H9 (cell line): ENCODE data around the gene RIMKLA. TPM values are rescaled to one million over a fixed set of nuclear protein-coding genes. Genes with fewer than 3 reads are reported as not detected.

Source experiments
- DNase-seq: peaks from one replicate; pipeline ENCODE4 v3.0.0-alpha.2; 2017
- H2AFZ ChIP-seq: one replicate; pipeline ENCODE4 v1.6.1; 2013; ENCODE audit warnings: mild to moderate bottlenecking, low read length, control low read depth, moderate library complexity
- H2AK5ac ChIP-seq: 2 replicates; pipeline ENCODE4 v1.6.1; 2013; ENCODE audit warnings: low read length, control low read depth, mixed read lengths; ENCODE audit not compliant: insufficient read length
- H2BK120ac ChIP-seq: one replicate; pipeline ENCODE4 v1.6.1; 2013; ENCODE audit warnings: low read depth, mild to moderate bottlenecking, low read length, control low read depth, inconsistent platforms; ENCODE audit not compliant: poor library complexity, severe bottlenecking
- H2BK12ac ChIP-seq: 2 replicates; pipeline ENCODE4 v1.6.1; 2013; ENCODE audit warnings: low read length, control low read depth, mixed read lengths, low read depth; ENCODE audit not compliant: insufficient read length
- H2BK15ac ChIP-seq: 2 replicates; pipeline ENCODE4 v1.6.1; 2013; ENCODE audit warnings: low read depth, low read length, control low read depth
- H2BK20ac ChIP-seq: one replicate; pipeline ENCODE4 v1.6.1; 2013; ENCODE audit warnings: low read depth, mild to moderate bottlenecking, low read length, control low read depth, inconsistent platforms; ENCODE audit not compliant: poor library complexity, severe bottlenecking
- H2BK5ac ChIP-seq: 2 replicates; pipeline ENCODE4 v1.6.1; 2013; ENCODE audit warnings: low read length, control low read depth, mixed read lengths; ENCODE audit not compliant: insufficient read length
- H3K14ac ChIP-seq: 2 replicates; pipeline ENCODE4 v1.6.1; 2013; ENCODE audit warnings: low read length, control low read depth; ENCODE audit not compliant: insufficient read depth
- H3K18ac ChIP-seq: 2 replicates; pipeline ENCODE4 v1.6.1; 2013; ENCODE audit warnings: low read depth, mild to moderate bottlenecking, mixed read lengths, low read length, control low read depth; ENCODE audit not compliant: insufficient read length
- H3K23ac ChIP-seq: 2 replicates; pipeline ENCODE4 v1.6.1; 2013; ENCODE audit warnings: low read length, control low read depth, mixed read lengths, low read depth; ENCODE audit not compliant: insufficient read length
- H3K23me2 ChIP-seq: 2 replicates; pipeline ENCODE4 v1.6.1; 2013; ENCODE audit warnings: low read depth, mild to moderate bottlenecking, mixed read lengths, low read length, control low read depth; ENCODE audit not compliant: insufficient read length, poor library complexity, severe bottlenecking
- H3K27ac ChIP-seq: 2 replicates; pipeline ENCODE4 v1.5.1; 2013; ENCODE audit warnings: low read length, control low read depth, mixed read lengths, low read depth; ENCODE audit not compliant: insufficient read length
- H3K27me3 ChIP-seq: 2 replicates; pipeline ENCODE4 v1.6.1; 2013; ENCODE audit warnings: low read length, control low read depth, inconsistent platforms; ENCODE audit not compliant: insufficient read depth
- H3K4ac ChIP-seq: 2 replicates; pipeline ENCODE4 v1.6.1; 2013; ENCODE audit warnings: low read depth, mild to moderate bottlenecking, control low read depth, inconsistent platforms, low read length, moderate library complexity
- H3K4me1 ChIP-seq: 2 replicates; pipeline ENCODE4 v1.6.1; 2013; ENCODE audit warnings: low read length, control low read depth, inconsistent platforms; ENCODE audit not compliant: insufficient read depth
- H3K4me2 ChIP-seq: 2 replicates; pipeline ENCODE4 v1.6.1; 2013; ENCODE audit warnings: low read length, control low read depth, mixed read lengths; ENCODE audit not compliant: insufficient read length, insufficient read depth
- H3K56ac ChIP-seq: 2 replicates; pipeline ENCODE4 v1.6.1; 2013; ENCODE audit warnings: low read depth, mild to moderate bottlenecking, mixed read lengths, low read length, control low read depth; ENCODE audit not compliant: insufficient read length
- H3K79me1 ChIP-seq: 2 replicates; pipeline ENCODE4 v1.6.1; 2013; ENCODE audit warnings: low read depth, mild to moderate bottlenecking, moderate library complexity, low read length, control low read depth, inconsistent platforms; ENCODE audit not compliant: insufficient read depth, poor library complexity, severe bottlenecking
- H3K79me2 ChIP-seq: 2 replicates; pipeline ENCODE4 v1.6.1; 2013; ENCODE audit warnings: low read length, control low read depth, inconsistent platforms; ENCODE audit not compliant: insufficient read depth
- H3K9ac ChIP-seq: 2 replicates; pipeline ENCODE4 v1.6.1; 2013; ENCODE audit warnings: low read length, control low read depth, mixed read lengths; ENCODE audit not compliant: insufficient read length; ENCODE audit errors: extremely low read depth
- H3K9me3 ChIP-seq: one replicate; pipeline ENCODE4 v1.6.1; 2013; ENCODE audit warnings: low read depth, low read length, inconsistent platforms; ENCODE audit not compliant: control insufficient read depth
- H3T11ph ChIP-seq: one replicate; pipeline ENCODE4 v1.6.1; 2013; ENCODE audit warnings: mild to moderate bottlenecking, low read length, control low read depth, inconsistent platforms
- H4K20me1 ChIP-seq: one replicate; pipeline ENCODE4 v1.6.1; 2013; ENCODE audit not compliant: control insufficient read depth, insufficient read length, insufficient read depth
- H4K5ac ChIP-seq: 2 replicates; pipeline ENCODE4 v1.6.1; 2013; ENCODE audit warnings: low read depth, mild to moderate bottlenecking, mixed read lengths, low read length, control low read depth; ENCODE audit not compliant: insufficient read length
- H4K8ac ChIP-seq: replicated peaks from 2 replicates; pipeline ENCODE4 v1.6.1; 2013; ENCODE audit warnings: low read length, control low read depth, mixed read lengths, low read depth; ENCODE audit not compliant: insufficient read length
- H4K91ac ChIP-seq: 2 replicates; pipeline ENCODE4 v1.6.1; 2013; ENCODE audit warnings: low read depth, mild to moderate bottlenecking, moderate library complexity, mixed read lengths, low read length, control low read depth; ENCODE audit not compliant: insufficient read length
- H3K27ac Mint-ChIP-seq, 3 experiments: 2 replicates in 2 of 3; 3 replicates in 1 of 3; pipeline ENCODE4 v1.8.0; 2020 to 2021; ENCODE audit warnings: mixed read lengths in 3 of 3, mild to moderate bottlenecking in 1 of 3, moderate library complexity in 1 of 3
- H3K27me3 Mint-ChIP-seq: 2 replicates; pipeline ENCODE4 v1.8.0; 2021; ENCODE audit warnings: low read depth, mild to moderate bottlenecking, moderate library complexity, mixed read lengths
- H3K36me3 Mint-ChIP-seq, 3 experiments: 2 replicates in 2 of 3; 3 replicates in 1 of 3; pipeline ENCODE4 v1.8.0; 2020 to 2021; ENCODE audit warnings: low read depth in 3 of 3, mixed read lengths in 3 of 3; ENCODE audit not compliant: insufficient read depth in 1 of 3
- H3K4me1 Mint-ChIP-seq, 2 experiments: 2 replicates each; pipeline ENCODE4 v1.8.0; 2020; ENCODE audit warnings: mixed read lengths in 2 of 2
- H3K4me3 Mint-ChIP-seq, 2 experiments: 2 replicates in 1 of 2; 3 replicates in 1 of 2; pipeline ENCODE4 v1.8.0; 2020 to 2021; ENCODE audit warnings: mild to moderate bottlenecking in 2 of 2, mixed read lengths in 2 of 2, moderate library complexity in 1 of 2
- H3K9me3 Mint-ChIP-seq, 2 experiments: 2 replicates in 1 of 2; 3 replicates in 1 of 2; pipeline ENCODE4 v1.8.0; 2020; ENCODE audit warnings: mild to moderate bottlenecking in 2 of 2, mixed read lengths in 2 of 2, moderate library complexity in 1 of 2
- CTCF ChIP-seq: fragments of 200-600 bp; sonication (generic); conservative IDR thresholded peaks from 3 replicates; pipeline ENCODE4 v1.8.0; 2021; ENCODE audit warnings: antibody characterized with exemption, mild to moderate bottlenecking
- WGBS: extraction: QIAGEN DNeasy Blood & Tissue Kit; methylation state at CpG from one replicate; pipeline ENCODE4 v1.1.7; 2013; ENCODE audit warnings: missing lambda C conversion rate, low lambda C conversion rate, mixed read lengths; ENCODE audit not compliant: insufficient read length; ENCODE audit errors: extremely low coverage; 5-methylcytosine and 5-hydroxymethylcytosine counted together
- total RNA-seq: library from RNA; stranded (reverse); gene quantifications from 2 replicates; pipeline ENCODE4 v1.2.1, GENCODE V29; 2021

Gene RIMKLA
- total RNA-seq, 1 experiment from 2014 or later = 4.7 TPM

DNA sequence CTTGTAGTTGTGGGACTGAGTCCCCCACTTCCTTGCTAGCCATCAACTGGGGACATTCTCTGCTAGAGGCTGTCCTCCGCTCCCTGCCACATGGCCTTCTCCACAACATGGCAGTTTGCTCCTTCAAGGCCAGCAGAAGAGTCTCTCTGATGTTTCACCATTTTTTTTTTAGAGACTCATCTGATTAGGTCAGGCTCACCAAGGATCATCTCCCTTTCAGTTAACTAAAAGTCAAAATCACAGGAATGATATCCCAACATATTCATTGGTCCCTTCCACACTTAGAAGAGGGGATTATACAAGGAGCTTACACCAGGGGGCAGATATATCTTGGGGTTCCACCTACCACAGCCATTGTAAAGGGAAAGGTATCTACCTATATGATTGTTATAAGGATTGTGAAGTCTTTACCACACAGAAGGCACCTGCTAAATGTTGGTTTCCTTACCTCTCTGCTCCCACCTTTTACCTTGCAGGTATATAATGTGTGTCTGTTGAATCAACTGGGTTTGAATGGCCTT, 23.3 kb downstream of the RIMKLA start:
- Histone ChIP-seq H3K18ac (no peak overlapping the region), H3K4me2 (no peak overlapping the region), H2BK20ac (no peak overlapping the region), H2BK5ac (no peak overlapping the region), H3K9me3 (no peaks in the 10 kb centered on the region), H3K56ac (no peak overlapping the region), H4K20me1 (no peaks in the 10 kb centered on the region), H2BK120ac (no peak overlapping the region), H3K79me2 (no peaks in the 10 kb centered on the region), H3K23me2 (no peaks in the 10 kb centered on the region), H2BK12ac (no peak overlapping the region), H4K5ac (no peak overlapping the region), H4K8ac (no peak overlapping the region), H3T11ph (no peak overlapping the region), H2AK5ac (no peak overlapping the region), H3K9ac (no peak overlapping the region), H3K27ac (no peak overlapping the region), H3K23ac (no peak overlapping the region), H3K14ac (no peak overlapping the region), H3K4me1 (no peaks in the 10 kb centered on the region), H4K91ac (no peak overlapping the region), H2AFZ (no peak overlapping the region), H3K4ac (no peak overlapping the region), H2BK15ac (no peak overlapping the region), H3K79me1 (no peaks in the 10 kb centered on the region), H3K27me3 (no peaks in the 10 kb centered on the region)
- no peak for DNase-seq
- Mint-ChIP-seq H3K27me3 (no peaks in the 10 kb centered on the region), H3K4me3 (no peak overlapping the region), H3K36me3 (peaks cover 0 to 10% (median 7%) of the 10 kb centered on the region in 3 experiments; a peak in 4 of 7 replicates), H3K9me3 (no peaks in the 10 kb centered on the region), H3K27ac (no peak overlapping the region), H3K4me1 (no peaks in the 10 kb centered on the region)
- no CpG with 5 or more reads among the region's 1 CpG for WGBS
- peak; percentile 41; the same call in 2 of the 3 replicates for TF ChIP-seq CTCF
